DOHH2 (cell line): ENCODE data around the gene DOCK9.

Experiments used
- H3F3A ChIP-seq: fragments of 200-600 bp; sonication (generic), shearing (Covaris generic); 2 replicates; pipeline ENCODE4 v1.6.0; 2016; ENCODE audit warnings: antibody characterized with exemption, mild to moderate bottlenecking; ENCODE audit not compliant: control insufficient read depth, insufficient read depth
- H3K27ac ChIP-seq: fragments of 200-600 bp; sonication (generic); 2 replicates; pipeline ENCODE4 v1.5.1; 2014; ENCODE audit warnings: low read depth, mild to moderate bottlenecking, low read length, moderate library complexity
- H3K27me3 ChIP-seq: fragments of 200-600 bp; sonication (generic); 2 replicates; pipeline ENCODE4 v1.6.1; 2014; ENCODE audit warnings: mild to moderate bottlenecking, low read length, mixed read lengths; ENCODE audit not compliant: control insufficient read depth
- H3K36me3 ChIP-seq: fragments of 200-600 bp; sonication (generic); 2 replicates; pipeline ENCODE4 v1.6.1; 2014; ENCODE audit warnings: mild to moderate bottlenecking, low read length, moderate library complexity, mixed read lengths; ENCODE audit not compliant: control insufficient read depth
- H3K4me1 ChIP-seq: fragments of 200-600 bp; sonication (generic); 2 replicates; pipeline ENCODE4 v1.6.1; 2014; ENCODE audit warnings: mild to moderate bottlenecking, low read length, mixed read lengths; ENCODE audit not compliant: control insufficient read depth
- H3K4me2 ChIP-seq: fragments of 200-600 bp; sonication (generic); 2 replicates; pipeline ENCODE4 v1.6.0; 2014; ENCODE audit warnings: mild to moderate bottlenecking, low read length, moderate library complexity
- H3K4me3 ChIP-seq: fragments of 200-600 bp; sonication (generic); 2 replicates; pipeline ENCODE4 v1.5.1; 2014; ENCODE audit warnings: mild to moderate bottlenecking, low read length, mixed read lengths
- H3K79me2 ChIP-seq: fragments of 200-600 bp; sonication (generic); 2 replicates; pipeline ENCODE4 v1.6.1; 2014; ENCODE audit warnings: mild to moderate bottlenecking, low read length, mixed read lengths; ENCODE audit not compliant: control insufficient read depth
- H3K9me2 ChIP-seq: fragments of 200-600 bp; sonication (generic); replicated peaks from 2 replicates; pipeline ENCODE4 v1.6.1; 2014; ENCODE audit warnings: mild to moderate bottlenecking, low read length, mixed read lengths; ENCODE audit not compliant: control insufficient read depth
- H3K9me3 ChIP-seq: fragments of 200-600 bp; sonication (generic); 2 replicates; pipeline ENCODE4 v1.6.1; 2014; ENCODE audit warnings: antibody characterized with exemption, low read length, mixed read lengths; ENCODE audit not compliant: control insufficient read depth, insufficient read depth
- H4K20me1 ChIP-seq: fragments of 200-600 bp; sonication (generic); 2 replicates; pipeline ENCODE4 v1.6.0; 2014; ENCODE audit warnings: low read depth, mild to moderate bottlenecking, antibody characterized with exemption, low read length, moderate library complexity; ENCODE audit not compliant: control insufficient read depth, insufficient read depth
- EZH2phosphoT487 ChIP-seq: fragments of 200-600 bp; sonication (generic); IDR thresholded peaks from 2 replicates; pipeline ENCODE4 v1.6.1; 2017; ENCODE audit warnings: borderline replicate concordance, mild to moderate bottlenecking, antibody characterized with exemption, low read length, moderate library complexity, mixed read lengths
- TF ChIP-seq, protein P1 (sequence below): fragments of 200-600 bp; sonication (generic); IDR thresholded peaks from one replicate; pipeline ENCODE4 v1.5.1; 2014; ENCODE audit warnings: antibody characterized with exemption, mild to moderate bottlenecking, low read depth, low read length; ENCODE audit not compliant: poor library complexity, severe bottlenecking

The DOCK9 gene

DNA sequence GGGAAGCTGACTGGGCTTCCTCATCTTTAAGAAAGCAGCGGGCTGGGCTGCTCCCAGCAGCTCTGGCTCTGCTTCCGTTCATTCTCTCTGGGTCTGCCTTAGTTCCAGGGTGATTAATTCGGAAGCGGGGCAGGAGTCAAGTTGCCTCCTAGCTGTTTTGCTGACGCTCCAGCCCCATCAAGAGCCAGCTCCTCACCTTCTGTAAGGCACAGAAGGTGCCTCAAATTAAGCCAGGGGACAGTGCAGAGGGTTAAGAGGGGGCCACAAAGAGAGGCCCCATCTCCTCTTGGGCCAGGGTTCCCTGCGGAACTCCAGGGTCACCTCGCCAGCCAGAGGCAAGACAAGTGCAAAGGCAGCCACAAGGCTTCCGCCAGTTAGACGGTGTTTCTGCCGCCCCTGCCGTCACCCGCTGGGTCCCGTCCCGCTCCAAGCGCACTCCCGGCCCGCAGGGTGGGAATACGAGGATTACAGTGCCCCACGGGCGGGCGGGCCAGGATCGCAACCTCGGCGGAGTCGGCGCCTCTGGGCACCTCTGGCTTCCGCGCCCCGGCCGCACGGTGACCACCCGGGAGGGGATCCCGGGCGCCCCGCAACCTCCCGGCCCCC lies 225.9 kb downstream of the DOCK9 start:
- H3K9me2 ChIP-seq = no peaks in the 10 kb centered on the region
- no peaks in the 10 kb centered on the region for H3K36me3 ChIP-seq
- no peaks in the 10 kb centered on the region for H3K27me3 ChIP-seq
- no peak overlapping the region for H3K4me2 ChIP-seq
- no peaks in the 10 kb centered on the region for H4K20me1 ChIP-seq
- no peaks in the 10 kb centered on the region for H3K4me1 ChIP-seq
- no peaks in the 10 kb centered on the region for H3F3A ChIP-seq
- H3K79me2 ChIP-seq = no peaks in the 10 kb centered on the region
- no peak overlapping the region for H3K27ac ChIP-seq
- TF ChIP-seq, protein P1, sequence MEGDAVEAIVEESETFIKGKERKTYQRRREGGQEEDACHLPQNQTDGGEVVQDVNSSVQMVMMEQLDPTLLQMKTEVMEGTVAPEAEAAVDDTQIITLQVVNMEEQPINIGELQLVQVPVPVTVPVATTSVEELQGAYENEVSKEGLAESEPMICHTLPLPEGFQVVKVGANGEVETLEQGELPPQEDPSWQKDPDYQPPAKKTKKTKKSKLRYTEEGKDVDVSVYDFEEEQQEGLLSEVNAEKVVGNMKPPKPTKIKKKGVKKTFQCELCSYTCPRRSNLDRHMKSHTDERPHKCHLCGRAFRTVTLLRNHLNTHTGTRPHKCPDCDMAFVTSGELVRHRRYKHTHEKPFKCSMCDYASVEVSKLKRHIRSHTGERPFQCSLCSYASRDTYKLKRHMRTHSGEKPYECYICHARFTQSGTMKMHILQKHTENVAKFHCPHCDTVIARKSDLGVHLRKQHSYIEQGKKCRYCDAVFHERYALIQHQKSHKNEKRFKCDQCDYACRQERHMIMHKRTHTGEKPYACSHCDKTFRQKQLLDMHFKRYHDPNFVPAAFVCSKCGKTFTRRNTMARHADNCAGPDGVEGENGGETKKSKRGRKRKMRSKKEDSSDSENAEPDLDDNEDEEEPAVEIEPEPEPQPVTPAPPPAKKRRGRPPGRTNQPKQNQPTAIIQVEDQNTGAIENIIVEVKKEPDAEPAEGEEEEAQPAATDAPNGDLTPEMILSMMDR = no peak
- TF ChIP-seq EZH2phosphoT487 = no peak
- H3K4me3 ChIP-seq = no peak overlapping the region
- H3K9me3 ChIP-seq = peaks cover 4% of the 10 kb centered on the region; the same call in 1 of the 2 replicates

DNA sequence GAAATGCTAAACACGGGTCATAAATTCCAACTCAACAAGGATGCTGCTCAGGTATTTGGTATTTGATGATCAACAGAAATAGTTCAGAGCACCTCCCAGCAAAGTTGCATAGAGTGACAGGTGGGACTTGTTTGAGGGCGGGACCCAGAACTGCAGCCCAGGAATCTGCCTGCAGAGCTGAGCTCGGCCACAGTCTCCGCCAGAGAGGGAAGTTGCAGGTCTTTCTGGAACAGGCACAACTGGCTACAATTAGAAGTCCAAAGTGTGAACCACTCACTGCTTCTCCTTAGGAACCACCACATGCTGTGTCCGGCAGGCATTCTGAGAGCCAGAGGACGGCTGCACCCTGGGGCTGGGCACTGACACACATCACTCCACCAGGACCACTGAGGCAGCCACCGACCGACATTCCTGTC lies 226.5 kb downstream of the DOCK9 start:
- Histone ChIP-seq H3K27me3 (no peaks in the 10 kb centered on the region), H4K20me1 (no peaks in the 10 kb centered on the region), H3K9me3 (peaks cover 4% of the 10 kb centered on the region; the same call in 1 of the 2 replicates), H3K36me3 (no peaks in the 10 kb centered on the region), H3K9me2 (no peaks in the 10 kb centered on the region), H3K79me2 (no peaks in the 10 kb centered on the region), H3K27ac (no peak overlapping the region), H3K4me2 (no peak overlapping the region), H3K4me3 (no peak overlapping the region), H3F3A (no peaks in the 10 kb centered on the region), H3K4me1 (no peaks in the 10 kb centered on the region)
- no peak for TF ChIP-seq EZH2phosphoT487
- TF ChIP-seq, protein P1 = no peak

DNA sequence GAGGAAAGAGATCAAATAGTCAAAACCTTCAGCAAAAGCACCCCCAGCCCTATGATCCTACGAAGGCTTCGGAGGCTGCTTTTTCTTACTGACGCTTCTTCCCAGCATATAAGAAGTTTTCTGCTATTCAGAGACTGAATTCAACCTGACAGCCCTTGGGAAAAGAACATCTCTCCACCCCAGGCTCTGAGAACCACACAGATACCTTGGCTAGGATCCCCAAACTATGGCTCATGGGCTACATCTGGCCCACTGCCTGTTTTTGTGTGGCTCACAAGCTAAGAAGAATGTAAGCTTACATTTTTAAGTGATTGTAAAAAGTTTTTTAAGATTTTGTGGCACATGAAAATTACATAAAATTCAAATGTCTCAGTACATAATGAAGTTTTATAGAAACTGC lies 228.4 kb downstream of the DOCK9 start:
- TF ChIP-seq, protein P1 = no peak
- TF ChIP-seq EZH2phosphoT487 = no peak
- Histone ChIP-seq H4K20me1 (no peaks in the 10 kb centered on the region), H3K79me2 (no peaks in the 10 kb centered on the region), H3K4me2 (no peak overlapping the region), H3K36me3 (no peaks in the 10 kb centered on the region), H3K9me3 (peaks cover 4% of the 10 kb centered on the region; the same call in 1 of the 2 replicates), H3K27me3 (no peaks in the 10 kb centered on the region), H3K4me3 (no peak overlapping the region), H3K27ac (no peak overlapping the region), H3K4me1 (no peaks in the 10 kb centered on the region), H3K9me2 (no peaks in the 10 kb centered on the region), H3F3A (no peaks in the 10 kb centered on the region)
